GM18520 (cell line): Measurements from ENCODE around the gene KHK.

Experiments used
- ATAC-seq: cut with Tn5 transposase; IDR thresholded peaks from one replicate; pipeline ENCODE4 v1.9.1; 2021; ENCODE audit not compliant: unreplicated experiment

KHK gene

GRCh38 chr2:27080603-27080936, 6.0 kb upstream of the KHK start:
- ATAC-seq = no peak

- ATAC-seq = no peak
These were observed 4.4 kb upstream of the KHK start for GRCh38 chr2:27081984-27082772.

- ATAC-seq = no peak
These were observed 3.7 kb upstream of the KHK start for GRCh38 chr2:27082773-27083409.

- ATAC-seq = no peak
These were observed 2.9 kb upstream of the KHK start for GRCh38 chr2:27083410-27084296.

DNA sequence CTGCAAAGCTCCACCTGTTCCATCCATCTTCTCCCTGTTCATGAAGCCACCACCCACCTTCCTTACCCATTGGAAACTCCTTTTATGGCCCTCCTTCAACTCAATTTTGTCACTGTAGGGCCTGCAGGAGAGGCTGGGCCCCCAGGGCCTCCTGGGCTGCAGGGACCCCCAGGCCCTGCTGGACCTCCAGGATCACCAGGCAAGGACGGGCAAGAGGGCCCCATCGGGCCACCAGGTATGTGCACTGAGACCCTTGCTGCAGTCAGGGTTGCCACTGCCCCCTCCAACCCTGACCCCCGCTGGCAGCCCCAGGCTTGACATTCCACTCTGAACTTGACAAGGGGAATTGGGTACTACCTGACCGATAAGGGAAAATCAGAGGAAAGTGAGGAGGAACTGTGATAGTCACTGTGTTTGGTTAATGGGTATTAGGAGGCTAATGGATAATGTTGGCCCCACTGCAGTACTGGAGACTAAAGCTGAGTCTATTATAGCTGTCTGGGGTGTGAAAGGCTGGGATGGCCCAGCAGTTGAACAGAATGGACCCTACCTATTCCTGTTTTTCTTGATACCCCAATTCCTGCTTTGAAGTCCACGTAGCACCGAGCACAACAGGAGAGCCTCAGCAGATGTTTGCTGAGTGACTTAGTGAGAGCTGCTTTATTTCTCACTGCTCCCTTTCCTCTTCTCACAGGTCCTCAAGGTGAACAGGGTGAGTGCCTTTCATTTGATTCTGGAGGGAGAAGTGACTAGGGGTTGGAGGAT, 2.1 kb upstream of the KHK start:
- ATAC-seq = no peak

DNA sequence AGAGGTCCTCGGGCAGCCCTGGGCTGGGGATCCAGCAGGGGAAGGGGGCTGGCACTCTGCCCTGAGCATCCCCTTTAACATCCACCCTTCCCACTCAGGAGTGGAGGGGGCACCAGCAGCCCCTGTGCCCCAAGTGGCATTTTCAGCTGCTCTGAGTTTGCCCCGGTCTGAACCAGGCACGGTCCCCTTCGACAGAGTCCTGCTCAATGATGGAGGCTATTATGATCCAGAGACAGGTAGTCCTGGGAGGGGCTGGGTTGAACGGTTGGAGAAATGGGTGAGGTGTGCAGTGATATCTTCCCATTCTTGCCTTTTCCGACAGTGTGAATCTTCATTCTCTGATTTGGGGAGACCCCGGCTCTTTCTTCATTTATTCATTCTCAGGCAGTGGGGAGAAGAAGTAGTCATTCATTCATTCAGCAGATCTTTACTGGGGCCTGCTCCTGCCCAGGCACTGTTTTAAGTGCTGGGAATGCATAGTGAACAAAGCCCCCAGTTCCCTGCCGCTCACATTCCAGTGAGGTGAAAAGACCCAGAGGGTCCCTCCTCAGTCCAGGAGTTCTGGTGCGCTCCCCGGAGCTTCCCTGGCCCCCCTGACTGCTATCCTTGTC, 1.4 kb upstream of the KHK start:
- no peak for ATAC-seq

DNA sequence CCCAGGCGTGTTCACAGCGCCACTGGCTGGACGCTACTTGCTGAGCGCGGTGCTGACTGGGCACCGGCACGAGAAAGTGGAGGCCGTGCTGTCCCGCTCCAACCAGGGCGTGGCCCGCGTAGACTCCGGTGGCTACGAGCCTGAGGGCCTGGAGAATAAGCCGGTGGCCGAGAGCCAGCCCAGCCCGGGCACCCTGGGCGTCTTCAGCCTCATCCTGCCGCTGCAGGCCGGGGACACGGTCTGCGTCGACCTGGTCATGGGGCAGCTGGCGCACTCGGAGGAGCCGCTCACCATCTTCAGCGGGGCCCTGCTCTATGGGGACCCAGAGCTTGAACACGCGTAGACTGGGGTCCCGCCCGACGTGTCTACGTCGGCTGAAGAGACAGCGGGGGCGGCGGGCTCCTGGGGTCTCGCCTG, 891 bp upstream of the KHK start:
- no peak for ATAC-seq

DNA sequence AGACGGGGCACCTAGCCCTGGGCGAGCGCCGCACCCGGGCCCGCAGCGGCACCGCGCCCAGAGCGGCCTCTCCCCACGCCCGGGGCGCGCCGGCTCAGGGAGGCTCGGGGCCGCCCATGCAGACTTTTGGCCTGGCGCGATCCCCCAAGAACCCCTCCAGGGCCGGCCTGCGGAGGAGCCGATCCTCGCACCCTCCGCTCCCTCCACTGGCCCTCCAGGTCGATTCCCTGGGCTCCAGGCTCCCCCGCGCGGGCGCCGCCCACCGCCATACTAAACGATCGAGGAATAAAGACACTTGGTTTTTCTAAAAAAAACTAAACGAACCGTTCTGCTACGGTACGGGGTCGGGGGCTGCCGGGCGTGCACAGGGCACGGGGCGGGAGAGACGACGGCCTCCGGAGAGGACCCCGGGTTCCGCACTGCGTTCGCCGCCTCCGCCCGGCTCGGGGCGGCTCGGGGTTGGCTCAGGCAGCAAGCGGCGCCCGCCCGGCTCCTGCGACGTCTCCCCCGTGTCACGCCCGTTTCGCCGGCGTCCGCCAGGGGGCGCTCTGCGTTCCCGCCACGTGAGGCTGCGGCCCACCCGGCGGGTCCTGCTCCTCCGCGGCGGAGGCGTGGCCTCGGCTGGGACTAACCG, 365 bp upstream of the KHK start:
- peak; percentile 74 for ATAC-seq

DNA sequence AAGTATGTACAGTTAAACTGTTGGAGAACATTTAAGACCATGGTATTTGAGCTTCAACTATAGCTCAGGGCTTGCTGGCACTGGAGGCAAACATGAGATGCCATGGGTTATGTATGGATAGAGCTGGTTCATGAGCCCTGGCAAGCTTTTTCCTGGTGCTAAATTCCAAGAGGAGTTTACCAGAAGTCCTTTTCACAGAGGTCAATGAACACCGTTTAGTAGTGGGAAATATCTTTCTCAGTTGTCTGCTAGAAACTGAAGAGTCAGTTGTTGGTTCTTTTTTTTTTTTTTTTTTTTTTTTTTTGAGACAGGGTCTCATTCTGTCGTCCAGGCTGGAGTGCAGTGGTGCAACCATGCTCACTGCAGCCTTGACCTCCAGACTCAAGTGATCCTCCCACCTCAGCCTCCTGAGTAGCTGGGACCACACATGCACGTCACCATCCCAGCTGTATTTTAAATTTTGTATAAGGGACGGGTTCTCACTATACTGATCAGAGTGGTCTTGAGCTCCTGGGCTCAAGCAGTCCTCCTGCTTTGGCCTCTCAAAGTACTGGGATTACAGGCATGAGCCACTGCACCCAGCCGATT, 1.3 kb downstream of the KHK start:
- no peak for ATAC-seq

- ATAC-seq = no peak
These were observed 2.1 kb downstream of the KHK start for GRCh38 chr2:27088634-27089033.

GRCh38 chr2:27089111-27089954, 2.8 kb downstream of the KHK start:
- ATAC-seq = no peak

GRCh38 chr2:27091746-27092695, 5.4 kb downstream of the KHK start:
- no peak for ATAC-seq

GRCh38 chr2:27092696-27093429, 6.3 kb downstream of the KHK start:
- no peak for ATAC-seq

DNA sequence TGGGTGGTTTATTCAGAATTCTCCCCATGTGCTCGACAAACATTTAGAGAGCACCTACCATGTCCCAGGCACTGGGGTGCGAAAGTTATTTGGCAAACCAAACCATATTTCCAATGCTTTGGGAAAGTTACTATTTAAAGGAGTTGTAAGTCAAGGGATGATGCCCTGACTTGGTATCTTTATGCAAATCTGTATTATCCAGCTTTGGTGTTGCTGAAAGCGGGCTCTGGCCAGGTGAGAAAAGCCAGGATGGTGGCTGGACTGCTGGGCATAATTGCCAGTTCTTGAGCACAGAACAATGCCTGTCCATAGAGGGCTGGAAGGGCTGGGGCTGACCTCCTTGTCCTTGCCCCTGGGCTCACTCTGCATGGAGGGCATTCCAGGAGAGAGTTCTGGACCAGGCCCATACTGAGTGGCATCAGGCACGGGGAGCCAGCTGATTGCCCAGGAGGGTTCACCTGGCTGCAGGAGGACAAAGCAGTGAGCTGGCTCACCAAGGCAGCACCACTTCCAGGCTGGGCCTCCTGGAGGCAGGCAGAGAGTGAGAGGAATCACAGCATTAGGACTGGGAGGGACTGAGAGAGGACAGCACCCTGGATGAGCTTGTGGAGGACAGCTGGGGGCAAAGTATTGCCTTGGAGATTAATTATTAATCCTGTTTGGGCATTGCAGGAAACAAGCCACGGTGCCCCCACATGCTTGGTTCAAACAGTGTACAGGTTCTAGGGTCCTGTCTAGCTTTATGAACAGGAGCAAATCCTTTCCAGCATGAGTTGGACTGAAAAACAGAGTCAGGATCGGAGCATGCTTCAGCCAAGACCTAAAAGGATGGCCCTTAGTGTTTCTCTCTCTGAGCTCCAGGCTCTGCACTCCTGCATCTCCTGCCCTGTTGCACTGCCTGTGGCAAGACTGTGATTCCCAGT, 7.1 kb downstream of the KHK start:
- ATAC-seq = no peak

DNA sequence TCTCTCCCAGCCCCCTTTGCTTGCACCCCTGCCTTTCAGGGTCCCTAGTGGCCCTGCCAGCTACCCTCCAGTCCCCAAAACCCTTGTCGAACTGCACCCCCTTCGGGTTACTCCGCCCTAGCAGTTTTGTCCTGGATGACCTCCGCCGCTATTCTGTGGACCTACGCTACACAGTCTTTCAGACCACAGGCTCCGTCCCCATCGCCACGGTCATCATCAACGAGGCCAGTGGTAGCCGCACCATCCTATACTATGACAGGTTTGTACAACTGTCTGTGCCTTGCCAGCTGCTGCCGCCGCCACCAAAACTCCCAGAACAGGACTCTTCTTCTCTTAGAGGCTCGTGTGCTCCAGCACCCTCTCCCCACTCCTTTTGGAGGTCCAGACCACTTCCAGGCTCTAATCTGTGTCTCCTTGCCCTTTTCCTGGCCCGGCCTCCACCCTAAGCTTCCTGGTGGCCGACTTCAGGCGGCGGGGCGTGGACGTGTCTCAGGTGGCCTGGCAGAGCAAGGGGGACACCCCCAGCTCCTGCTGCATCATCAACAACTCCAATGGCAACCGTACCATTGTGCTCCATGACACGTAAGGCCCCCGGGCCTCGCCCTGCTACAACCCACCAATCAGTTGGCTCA, 7.9 kb downstream of the KHK start:
- ATAC-seq = no peak

- ATAC-seq = no peak
These were observed 8.8 kb downstream of the KHK start for GRCh38 chr2:27095427-27095744.
